Muscle layer of colon (tissue), 2 donors: ENCODE measurements around the gene JADE1.

Experiments used
- H3K27ac ChIP-seq: one replicate; pipeline ENCODE4 v1.7.0; 2013; ENCODE audit warnings: low read depth, mild to moderate bottlenecking, low read length, moderate library complexity
- H3K27me3 ChIP-seq, 2 donors: one replicate each; pipeline ENCODE4 v1.7.0; 2013; ENCODE audit warnings: low read length in 2 of 2, mild to moderate bottlenecking in 2 of 2; ENCODE audit not compliant: insufficient read depth in 2 of 2, control insufficient read depth in 1 of 2
- H3K36me3 ChIP-seq: one replicate; pipeline ENCODE4 v1.7.0; 2013; ENCODE audit warnings: mild to moderate bottlenecking, low read length; ENCODE audit not compliant: insufficient read depth
- H3K4me1 ChIP-seq: one replicate; pipeline ENCODE4 v1.7.0; 2013; ENCODE audit warnings: mild to moderate bottlenecking, low read length; ENCODE audit not compliant: insufficient read depth
- H3K4me3 ChIP-seq, 2 donors: one replicate each; pipeline ENCODE4 v1.7.0; 2013; ENCODE audit warnings: low read length in 2 of 2, low read depth in 1 of 2, mild to moderate bottlenecking in 1 of 2, moderate library complexity in 1 of 2
- H3K9ac ChIP-seq: one replicate; pipeline ENCODE4 v1.7.0; 2013; ENCODE audit warnings: low read length
- H3K9me3 ChIP-seq: one replicate; pipeline ENCODE4 v1.7.0; 2013; ENCODE audit warnings: mild to moderate bottlenecking, low read length
- donor health status: abdominal sarcoma.
- donor health status: Adenocarcinoma of cecum.

The JADE1 gene

DNA sequence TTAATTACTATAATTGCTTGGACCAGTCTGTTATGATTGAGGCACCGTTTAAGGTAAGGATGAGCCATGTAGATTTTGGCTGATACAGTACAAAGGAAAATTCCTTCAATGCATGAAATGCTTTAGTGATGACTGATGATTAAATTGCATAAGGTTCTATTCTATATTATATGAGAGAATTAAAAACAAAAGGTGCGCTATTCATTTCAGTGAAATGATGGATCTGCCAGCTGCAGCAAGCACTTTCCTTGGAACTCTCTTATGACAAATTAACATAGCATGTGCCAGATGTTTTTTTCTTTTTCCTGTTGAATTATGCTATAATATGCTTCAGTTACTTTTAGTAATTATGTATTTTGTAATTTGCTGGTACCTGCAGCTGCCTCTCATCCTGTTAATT, 98.5 kb downstream of the JADE1 start:
- H3K4me3 ChIP-seq, result no peak overlapping the region
- no peaks in the 10 kb centered on the region for H3K36me3 ChIP-seq
- no peaks in the 10 kb centered on the region for H3K9me3 ChIP-seq
- H3K27me3 ChIP-seq, result no peaks in the 10 kb centered on the region
- no peak overlapping the region for H3K9ac ChIP-seq
- no peak overlapping the region for H3K27ac ChIP-seq
- H3K4me1 ChIP-seq, result no peaks in the 10 kb centered on the region

DNA sequence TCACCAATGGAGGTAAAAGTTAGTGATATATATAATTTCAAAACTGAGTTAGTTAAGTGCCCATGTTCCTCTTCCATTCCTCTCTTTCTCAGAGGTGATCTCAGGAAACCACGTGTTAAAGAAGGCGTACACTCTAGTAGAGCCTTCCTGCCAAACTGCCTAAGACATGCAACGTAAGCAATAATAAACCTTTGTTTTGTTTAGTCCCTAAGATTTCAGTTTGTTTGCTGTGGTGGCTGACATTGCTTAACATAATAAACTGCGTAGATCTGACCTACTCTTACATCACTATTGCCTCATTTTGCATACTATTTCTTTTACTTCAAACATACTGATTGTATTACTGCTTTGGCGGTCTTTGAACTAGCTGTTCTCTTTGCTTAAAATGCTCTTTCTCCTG, 99.2 kb downstream of the JADE1 start:
- Histone ChIP-seq H3K4me1 (no peaks in the 10 kb centered on the region), H3K36me3 (no peaks in the 10 kb centered on the region), H3K27ac (no peak overlapping the region), H3K9me3 (no peaks in the 10 kb centered on the region), H3K9ac (no peak overlapping the region), H3K4me3 (no peak overlapping the region), H3K27me3 (no peaks in the 10 kb centered on the region)

DNA sequence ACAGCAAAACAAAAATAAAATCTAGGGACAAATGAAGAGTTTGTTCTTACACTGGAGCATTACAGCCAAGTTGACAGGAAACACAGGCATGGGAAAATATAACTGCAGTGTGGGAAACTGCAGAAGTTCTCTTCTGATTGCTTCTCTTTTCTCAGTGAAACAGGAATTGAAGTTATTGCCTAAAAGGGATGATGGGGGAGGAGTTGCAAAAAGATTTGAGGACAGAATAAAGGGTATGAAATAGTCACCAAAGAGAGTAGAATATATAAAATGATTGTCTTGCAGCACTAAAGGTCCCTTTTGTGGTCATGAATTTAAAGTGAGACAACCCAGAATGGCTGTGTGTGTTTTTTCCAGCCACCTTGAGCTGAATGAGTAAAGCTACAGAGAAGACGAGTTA, 103.7 kb downstream of the JADE1 start:
- Histone ChIP-seq H3K27ac (no peak overlapping the region), H3K4me3 (no peak overlapping the region), H3K9me3 (no peaks in the 10 kb centered on the region), H3K36me3 (no peaks in the 10 kb centered on the region), H3K27me3 (no peaks in the 10 kb centered on the region), H3K4me1 (no peaks in the 10 kb centered on the region), H3K9ac (no peak overlapping the region)

DNA sequence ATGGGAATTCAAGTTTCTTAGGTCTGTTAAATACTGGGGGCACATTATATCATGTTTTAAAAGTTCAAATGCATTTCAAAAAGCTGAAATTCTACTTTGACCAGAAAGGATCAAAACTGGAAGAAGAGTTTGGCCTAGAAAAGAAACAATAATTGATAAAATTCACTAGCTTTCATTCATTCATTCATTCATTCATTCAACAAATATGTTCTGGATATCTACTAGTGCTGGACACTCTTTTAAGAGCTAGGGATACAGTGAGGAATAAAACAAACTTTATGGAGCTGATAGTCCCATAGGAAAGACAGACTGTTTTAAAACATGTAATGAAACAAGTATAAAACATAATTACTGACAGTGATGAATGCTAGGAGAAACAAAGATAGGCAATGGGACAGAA, 106.0 kb downstream of the JADE1 start:
- Histone ChIP-seq H3K4me3 (no peak overlapping the region), H3K27ac (no peak overlapping the region), H3K4me1 (no peaks in the 10 kb centered on the region), H3K36me3 (no peaks in the 10 kb centered on the region), H3K9ac (no peak overlapping the region), H3K9me3 (no peaks in the 10 kb centered on the region), H3K27me3 (no peaks in the 10 kb centered on the region)

DNA sequence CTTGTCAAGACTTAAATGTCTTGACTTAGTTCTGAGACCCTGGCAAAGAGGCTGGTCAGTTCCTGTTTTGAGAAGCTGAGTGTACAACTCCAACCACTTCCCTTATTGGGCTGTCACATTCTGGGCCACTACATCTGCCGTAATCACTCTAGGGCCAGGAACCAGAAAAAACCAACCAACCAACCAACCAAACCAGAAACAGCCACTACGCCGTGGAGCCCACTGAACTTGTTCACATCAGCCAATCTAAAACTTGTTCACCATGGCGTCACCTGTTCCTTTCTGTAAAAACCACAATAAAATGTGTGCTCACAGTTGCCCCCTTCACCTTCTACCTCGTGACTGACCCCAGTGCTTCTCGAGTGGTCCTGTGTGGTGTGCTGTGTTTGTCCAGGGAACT, 107.3 kb downstream of the JADE1 start:
- Histone ChIP-seq H3K27ac (no peak overlapping the region), H3K4me3 (no peak overlapping the region), H3K9ac (no peak overlapping the region), H3K9me3 (no peaks in the 10 kb centered on the region), H3K36me3 (no peaks in the 10 kb centered on the region), H3K4me1 (no peaks in the 10 kb centered on the region), H3K27me3 (no peaks in the 10 kb centered on the region)

DNA sequence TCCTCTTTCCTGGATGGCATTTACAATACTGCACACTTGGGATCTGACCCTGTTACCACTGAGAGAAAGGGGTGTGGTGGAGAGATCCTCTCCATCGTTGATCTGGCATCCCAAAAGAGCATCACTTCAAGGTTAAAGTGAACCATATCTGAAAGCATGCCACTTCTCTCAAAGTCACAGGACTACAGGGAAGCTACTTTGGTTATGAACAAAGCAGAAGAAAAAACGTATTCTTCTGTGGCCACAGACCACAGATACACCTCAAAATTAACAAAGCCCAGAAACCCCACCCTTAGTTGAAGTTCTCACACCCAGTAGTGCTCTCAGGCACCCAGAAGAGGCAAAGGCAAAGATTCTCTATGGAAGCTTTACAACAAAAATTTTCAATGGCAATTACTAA, 108.3 kb downstream of the JADE1 start:
- no peaks in the 10 kb centered on the region for H3K27me3 ChIP-seq
- no peak overlapping the region for H3K27ac ChIP-seq
- no peaks in the 10 kb centered on the region for H3K9me3 ChIP-seq
- H3K36me3 ChIP-seq, result no peaks in the 10 kb centered on the region
- no peak overlapping the region for H3K4me3 ChIP-seq
- no peak overlapping the region for H3K9ac ChIP-seq
- H3K4me1 ChIP-seq, result no peaks in the 10 kb centered on the region

DNA sequence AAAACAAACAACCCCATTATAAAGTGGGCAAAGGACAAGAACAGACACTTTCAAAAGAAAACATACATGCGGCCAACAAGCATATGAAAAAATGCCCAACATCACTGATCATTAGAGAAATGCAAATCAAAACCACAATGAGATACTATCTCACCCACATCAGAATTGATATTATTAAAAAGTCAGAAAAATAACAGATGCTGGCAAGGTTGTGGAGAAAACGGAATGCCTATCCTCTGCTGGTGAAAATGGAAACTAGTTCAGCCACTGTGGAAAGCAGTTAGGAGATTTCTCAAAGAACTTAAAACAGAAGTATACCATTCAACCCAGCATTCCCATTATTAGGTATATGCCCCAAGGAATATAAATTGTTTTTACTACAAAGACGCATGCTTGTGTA, 112.5 kb downstream of the JADE1 start:
- no peaks in the 10 kb centered on the region for H3K9me3 ChIP-seq
- no peak overlapping the region for H3K9ac ChIP-seq
- no peaks in the 10 kb centered on the region for H3K36me3 ChIP-seq
- no peaks in the 10 kb centered on the region for H3K27me3 ChIP-seq
- H3K4me3 ChIP-seq, result no peak overlapping the region
- H3K4me1 ChIP-seq, result no peaks in the 10 kb centered on the region
- no peak overlapping the region for H3K27ac ChIP-seq
